IMR-90 (cell line): ENCODE measurements around the gene RHBDL1. TPM values are rescaled to one million over a fixed set of nuclear protein-coding genes. Genes with fewer than 3 reads are reported as not detected.

Source experiments
- ATAC-seq: fragments of 200-7000 bp; cut with Tn5 transposase; 2 replicates; pipeline ENCODE4 v1.9.1; 2020; ENCODE audit warnings: low read depth, mild to moderate bottlenecking, moderate library complexity
- BruUV-seq: library from RNA; stranded (reverse); fragments of 400-500 nt; replicated peaks from 2 replicates; lab custom pipeline; 2021; lab: Mats Ljungman, UMichigan
- CTCF ChIA-PET: fragments of 300-600 bp; formaldehyde crosslinking; extraction: SDS; loops from one replicate; lab custom pipeline; 2021; ENCODE audit warnings: antibody characterized with exemption; lab: Yijun Ruan, JAX
- POLR2A ChIA-PET: fragments of 300-600 bp; sonication (Branson Sonifier 250); formaldehyde crosslinking; loops from one replicate; lab custom pipeline; 2022; ENCODE audit warnings: antibody characterized with exemption; ENCODE audit not compliant: unreplicated experiment; lab: Charles Lee
- DNase-seq: peaks from one replicate; pipeline ENCODE4 v3.0.0; 2013
- H2AFZ ChIP-seq: replicated peaks from 2 replicates; pipeline ENCODE3; 2013; ENCODE audit warnings: low read length, mild to moderate bottlenecking; ENCODE audit not compliant: poor library complexity
- H2AK5ac ChIP-seq: 2 replicates; pipeline ENCODE4 v1.6.1; 2013; ENCODE audit warnings: low read depth, low read length, inconsistent platforms
- H2AK9ac ChIP-seq: replicated peaks from 2 replicates; pipeline ENCODE3; 2013; ENCODE audit warnings: mild to moderate bottlenecking, low read depth, low read length, moderate library complexity; ENCODE audit not compliant: poor library complexity
- H2BK120ac ChIP-seq: 2 replicates; pipeline ENCODE4 v1.6.1; 2013; ENCODE audit warnings: low read depth, low read length, inconsistent platforms
- H2BK15ac ChIP-seq: 3 replicates; pipeline ENCODE4 v1.6.1; 2013; ENCODE audit warnings: low read depth, low read length, inconsistent platforms
- H2BK20ac ChIP-seq: 2 replicates; pipeline ENCODE4 v1.6.1; 2013; ENCODE audit warnings: low read depth, mild to moderate bottlenecking, inconsistent platforms, low read length, moderate library complexity
- H2BK5ac ChIP-seq: 2 replicates; pipeline ENCODE4 v1.6.1; 2013; ENCODE audit warnings: mild to moderate bottlenecking, low read depth, low read length, inconsistent platforms; ENCODE audit not compliant: poor library complexity, severe bottlenecking
- H3K14ac ChIP-seq: replicated peaks from 2 replicates; pipeline ENCODE4 v1.6.1; 2013; ENCODE audit warnings: low read depth, low read length, inconsistent platforms
- H3K18ac ChIP-seq: 2 replicates; pipeline ENCODE4 v1.6.1; 2013; ENCODE audit warnings: low read depth, low read length, control low read depth
- H3K23ac ChIP-seq: 2 replicates; pipeline ENCODE4 v1.6.1; 2013; ENCODE audit warnings: low read depth, low read length, inconsistent platforms
- H3K27ac ChIP-seq: 2 replicates; pipeline ENCODE4 v1.5.1; 2013; ENCODE audit warnings: mild to moderate bottlenecking, control low read depth, low read length; ENCODE audit not compliant: insufficient read depth
- H3K27me3 ChIP-seq: 2 replicates; pipeline ENCODE4 v1.6.1; 2013; ENCODE audit warnings: low read length; ENCODE audit not compliant: control insufficient read depth, insufficient read depth
- H3K36me3 ChIP-seq: 2 replicates; pipeline ENCODE4 v1.6.1; 2013; ENCODE audit warnings: low read length, mixed read lengths; ENCODE audit not compliant: control insufficient read depth, insufficient read depth
- H3K4ac ChIP-seq: 2 replicates; pipeline ENCODE4 v1.6.1; 2013; ENCODE audit warnings: low read depth, low read length, inconsistent platforms
- H3K4me1 ChIP-seq: 2 replicates; pipeline ENCODE4 v1.6.1; 2013; ENCODE audit warnings: low read length, mixed read lengths; ENCODE audit not compliant: control insufficient read depth, insufficient read depth
- H3K4me2 ChIP-seq: 2 replicates; pipeline ENCODE4 v1.6.1; 2013; ENCODE audit warnings: low read depth, mild to moderate bottlenecking, control low read depth, low read length, moderate library complexity
- H3K4me3 ChIP-seq: 2 replicates; pipeline ENCODE4 v1.5.1; 2013; ENCODE audit warnings: low read depth, mild to moderate bottlenecking, control low read depth, low read length, moderate library complexity; ENCODE audit not compliant: insufficient read depth
- H3K56ac ChIP-seq: 2 replicates; pipeline ENCODE4 v1.6.1; 2013; ENCODE audit warnings: low read length, inconsistent platforms; ENCODE audit not compliant: insufficient read depth; ENCODE audit errors: extremely low read depth
- H3K79me1 ChIP-seq, 2 experiments: 2 replicates each; pipeline ENCODE4 v1.6.1; 2013; ENCODE audit warnings: low read length in 2 of 2, inconsistent platforms in 1 of 2, low read depth in 1 of 2
- H3K9ac ChIP-seq: 2 replicates; pipeline ENCODE4 v1.6.1; 2013; ENCODE audit warnings: low read depth, low read length, control low read depth
- H3K9me1 ChIP-seq: 2 replicates; pipeline ENCODE4 v1.6.1; 2013; ENCODE audit warnings: low read length, inconsistent platforms; ENCODE audit not compliant: insufficient read depth
- H3K9me3 ChIP-seq: 2 replicates; pipeline ENCODE4 v1.6.1; 2013; ENCODE audit warnings: low read length; ENCODE audit not compliant: control insufficient read depth, insufficient read depth
- H4K20me1 ChIP-seq: 2 replicates; pipeline ENCODE4 v1.6.1; 2013; ENCODE audit warnings: low read length, inconsistent platforms; ENCODE audit not compliant: insufficient read depth
- H4K5ac ChIP-seq: 2 replicates; pipeline ENCODE4 v1.6.1; 2013; ENCODE audit warnings: mild to moderate bottlenecking, low read depth, low read length, control low read depth
- H4K8ac ChIP-seq, 2 experiments: 2 replicates each; pipeline ENCODE4 v1.6.1; 2013; ENCODE audit warnings: low read depth in 2 of 2, low read length in 2 of 2, control low read depth in 1 of 2, inconsistent platforms in 1 of 2
- H4K91ac ChIP-seq: 2 replicates; pipeline ENCODE4 v1.6.1; 2013; ENCODE audit warnings: low read depth, low read length, inconsistent platforms; ENCODE audit not compliant: insufficient read depth
- FOS ChIP-seq: fragments of 150-350 bp; IDR thresholded peaks from 2 replicates; pipeline ENCODE4 v1.6.1; 2016; ENCODE audit warnings: low read depth, low read length
- POLR2A ChIP-seq: IDR thresholded peaks from 2 replicates; pipeline ENCODE4 v1.6.1; 2012; ENCODE audit warnings: mild to moderate bottlenecking, low read depth, low read length
- RCOR1 ChIP-seq: IDR thresholded peaks from 2 replicates; pipeline ENCODE4 v1.6.1; 2012; ENCODE audit warnings: mild to moderate bottlenecking, low read length, improper control_type of control experiment; ENCODE audit not compliant: insufficient replicate concordance
- RFX5 ChIP-seq: IDR thresholded peaks from 2 replicates; pipeline ENCODE4 v1.8.0; 2012; ENCODE audit warnings: low read depth, mild to moderate bottlenecking, low read length, moderate library complexity
- USF2 ChIP-seq: fragments of 150-350 bp; IDR thresholded peaks from 2 replicates; pipeline ENCODE4 v1.6.1; 2017; ENCODE audit warnings: mild to moderate bottlenecking, antibody characterized with exemption, low read length, low read depth
- WGBS, 2 experiments: methylation state at CpG; one replicate each; pipeline versions ENCODE4 v1.1.5 to v1.1.7; 2013; ENCODE audit warnings: missing lambda C conversion rate in 2 of 2; ENCODE audit not compliant: insufficient read length in 1 of 2; ENCODE audit errors: extremely low coverage in 2 of 2; 5-methylcytosine and 5-hydroxymethylcytosine counted together
- dilution Hi-C: fragments of 300-500 bp; cut with HindIII; formaldehyde crosslinking; loops from one replicate; pipeline ENCODE4 v1.14.3; 2018; ENCODE audit warnings: low sequenced_read_pairs; ENCODE audit not compliant: unreplicated experiment
- in situ Hi-C: fragments of 300-500 bp; cut with MboI; formaldehyde crosslinking; loops from 3 replicates; pipeline ENCODE4 v1.14.3; 2019; ENCODE audit warnings: low sequenced_read_pairs, inconsistent platforms, mixed read lengths
- intact Hi-C: fragments of 100-400 bp; cut with micrococcal nuclease; formaldehyde crosslinking; loops from 2 replicates; pipeline ENCODE4 v1.10.0; 2022
- polyA plus RNA-seq, 3 experiments: library from polyadenylated mRNA; depleted of rRNA; stranded (reverse); fragments of >200 nt; gene quantifications; 2 replicates each; pipeline ENCODE4 v1.2.3, GENCODE V29; 2012; ENCODE audit warnings: low replicate concordance in 1 of 3
- total RNA-seq: library from RNA; depleted of rRNA; stranded (reverse); fragments of >200 nt; gene quantifications from 2 replicates; pipeline ENCODE4 v1.2.3, GENCODE V29; 2012

The RHBDL1 gene
- total and polyA plus RNA-seq, 2 of the 4 experiments (the other 2 are of a cell fraction), result 0.72 to 4.1 TPM

GRCh38 chr16:673399-673991 is 2.0 kb upstream of the RHBDL1 start:
- H3K36me3 ChIP-seq, result peaks cover 47% of the 10 kb centered on the region
- H3K9me1 ChIP-seq, result no peaks in the 10 kb centered on the region; the same call in 1 of the 2 replicates
- dilution Hi-C loops (no loop called here), in situ Hi-C loops (no loop called here), intact Hi-C loops (no loop called here)
- DNase-seq, result no peak
- TF ChIP-seq RFX5 (no peak), POLR2A (no peak), USF2 (no peak), FOS (no peak), RCOR1 (no peak)
- H3K4me3 ChIP-seq, result no peak overlapping the region
- peaks cover 26% of the 10 kb centered on the region for H4K20me1 ChIP-seq
- H2AFZ ChIP-seq, result no peak overlapping the region
- H2BK20ac ChIP-seq, result no peak overlapping the region
- H2BK120ac ChIP-seq, result no peak overlapping the region
- no peak overlapping the region for H3K9ac ChIP-seq
- no TSS peak for BruUV-seq
- H4K5ac ChIP-seq, result no peak overlapping the region
- H3K79me1 ChIP-seq, result peaks cover 0 to 36% of the 10 kb centered on the region in 2 experiments; a peak in 1 of 4 replicates
- H3K56ac ChIP-seq, result no peak overlapping the region
- WGBS, 2 experiments, result 90% methylated on average over 10 of the region's 18 CpGs; no CpG with 5 or more reads in 1 of the 2 experiments
- no peak overlapping the region for H2AK9ac ChIP-seq
- no peak overlapping the region for H3K27ac ChIP-seq
- H3K4me1 ChIP-seq, result peaks cover 14% of the 10 kb centered on the region
- no peak for ATAC-seq
- H2BK15ac ChIP-seq, result no peak overlapping the region
- H3K4me2 ChIP-seq, result no peak overlapping the region
- POLR2A ChIA-PET, result no interaction called here
- no peak overlapping the region for H2AK5ac ChIP-seq
- H3K9me3 ChIP-seq, result no peaks in the 10 kb centered on the region
- no peak overlapping the region for H3K23ac ChIP-seq
- H3K27me3 ChIP-seq, result no peaks in the 10 kb centered on the region
- H3K18ac ChIP-seq, result no peak overlapping the region
- peak overlapping the region; percentile 1 for H2BK5ac ChIP-seq
- H4K91ac ChIP-seq, result no peak overlapping the region
- H3K14ac ChIP-seq, result no peak overlapping the region
- no peak overlapping the region for H3K4ac ChIP-seq
- CTCF ChIA-PET, result no interaction called here
- H4K8ac ChIP-seq, result no peak overlapping the region
